Effector CD8-positive, alpha-beta T cell (primary cell): ENCODE measurements around the gene SLC17A7.
A peak's percentile ranks its signal among the peaks of the same experiment; 100 is the strongest.
"Not testable (repeated sequence)": the region's sequence is repeated elsewhere in the genome, so short reads cannot be mapped to it uniquely, and the experiment has no call there.

Experiments used
- DNase-seq: peaks from one replicate; lab custom pipeline; 2025; lab: John Stamatoyannopoulos, UW

SLC17A7 gene

GRCh38 chr19:49444100-49444700 is 2.9 kb upstream of the SLC17A7 start:
- DNase-seq = not testable (repeated sequence)

GRCh38 chr19:49443366-49444099 is 2.2 kb upstream of the SLC17A7 start:
- peak; percentile 86 for DNase-seq

- peak; percentile 41 for DNase-seq
These were observed 1.5 kb upstream of the SLC17A7 start for GRCh38 chr19:49442771-49443365.

GRCh38 chr19:49442354-49442753 is 1.0 kb upstream of the SLC17A7 start:
- no peak for DNase-seq

GRCh38 chr19:49441960-49442350 is 628 bp upstream of the SLC17A7 start:
- DNase-seq = no peak

- DNase-seq = no peak
These were observed 703 bp downstream of the SLC17A7 start for GRCh38 chr19:49440439-49441209.

- DNase-seq = no peak
These were observed 1.5 kb downstream of the SLC17A7 start for GRCh38 chr19:49439836-49440235.

GRCh38 chr19:49438261-49438660 is 3.1 kb downstream of the SLC17A7 start:
- DNase-seq = no peak

- DNase-seq = no peak
These were observed 4.1 kb downstream of the SLC17A7 start for GRCh38 chr19:49437231-49437630.

- peak; percentile 37 for DNase-seq
These were observed 4.8 kb downstream of the SLC17A7 start for GRCh38 chr19:49436381-49437017.

- no peak for DNase-seq
These were observed 5.7 kb downstream of the SLC17A7 start for GRCh38 chr19:49435670-49436069.

- DNase-seq = no peak
These were observed 6.3 kb downstream of the SLC17A7 start for GRCh38 chr19:49434907-49435583.

- DNase-seq = no peak
These were observed 8.0 kb downstream of the SLC17A7 start for GRCh38 chr19:49433240-49433901.

- DNase-seq = no peak
These were observed 8.9 kb downstream of the SLC17A7 start for GRCh38 chr19:49432141-49433073.

GRCh38 chr19:49431330-49431749 is 10.0 kb downstream of the SLC17A7 start:
- DNase-seq = no peak

GRCh38 chr19:49430678-49431329 is 10.5 kb downstream of the SLC17A7 start:
- no peak for DNase-seq

- no peak for DNase-seq
These were observed 11.1 kb downstream of the SLC17A7 start for GRCh38 chr19:49430172-49430677.

- DNase-seq = no peak
These were observed 12.5 kb downstream of the SLC17A7 start for GRCh38 chr19:49428547-49429451.
